OCI-M2 (cell line): ENCODE data around the gene ZNF862.

Experiments used
- DNase-seq: peaks from one replicate; lab custom pipeline; 2025; ENCODE audit not compliant: unreplicated experiment; lab: John Stamatoyannopoulos, UW

ZNF862 gene

GRCh38 chr7:149809215-149809614, 29.0 kb upstream of the ZNF862 start:
- DNase-seq: no peak

GRCh38 chr7:149811221-149811620, 27.0 kb upstream of the ZNF862 start:
- DNase-seq: no peak

GRCh38 chr7:149811831-149812490, 26.2 kb upstream of the ZNF862 start:
- no peak for DNase-seq

- DNase-seq: no peak
Observed at GRCh38 chr7:149813254-149814035, 24.7 kb upstream of the ZNF862 start.

GRCh38 chr7:149814494-149814893, 23.7 kb upstream of the ZNF862 start:
- no peak for DNase-seq

GRCh38 chr7:149815121-149815520, 23.1 kb upstream of the ZNF862 start:
- no peak for DNase-seq

GRCh38 chr7:149815661-149816266, 22.4 kb upstream of the ZNF862 start:
- no peak for DNase-seq

- no peak for DNase-seq
Observed at GRCh38 chr7:149816267-149816751, 21.9 kb upstream of the ZNF862 start.

GRCh38 chr7:149816794-149817193, 21.4 kb upstream of the ZNF862 start:
- DNase-seq: no peak

GRCh38 chr7:149817301-149817771, 20.8 kb upstream of the ZNF862 start:
- no peak for DNase-seq

GRCh38 chr7:149817836-149818535, 20.2 kb upstream of the ZNF862 start:
- DNase-seq: no peak

- no peak for DNase-seq
Observed at GRCh38 chr7:149818536-149818840, 19.7 kb upstream of the ZNF862 start.

- DNase-seq: no peak
Observed at GRCh38 chr7:149819141-149819960, 18.8 kb upstream of the ZNF862 start.

- no peak for DNase-seq
Observed at GRCh38 chr7:149819961-149820340, 18.2 kb upstream of the ZNF862 start.

GRCh38 chr7:149820622-149821190, 17.5 kb upstream of the ZNF862 start:
- DNase-seq: no peak

- DNase-seq: no peak
Observed at GRCh38 chr7:149821191-149822148, 16.7 kb upstream of the ZNF862 start.

- no peak for DNase-seq
Observed at GRCh38 chr7:149822353-149822943, 15.7 kb upstream of the ZNF862 start.

- no peak for DNase-seq
Observed at GRCh38 chr7:149823191-149823630, 15.0 kb upstream of the ZNF862 start.
